ENCODE measurements around the gene CPT1A. TPM values are rescaled to one million over a fixed set of nuclear protein-coding genes. Genes with fewer than 3 reads are reported as not detected.

CPT1A gene
- total and polyA plus RNA-seq, 7 donors, result 8.6 to 29.2 (median 12.9) TPM

GRCh38 chr11:68817554-68817953 lies 24.2 kb downstream of the CPT1A start:
- WGBS, 3 donors, result 79 to 90% (median 83%) methylated on average over 3 to 4 of the region's 4 CpGs
- Histone ChIP-seq H3K27me3 (ENCODE audit: insufficient read depth in 3 of 3, low read length in 2 of 3) (no peaks in the 10 kb centered on the region), H3K4me1 (no peaks in the 10 kb centered on the region), H3K4me3 (no peak overlapping the region), H3K9me3 (no peaks in the 10 kb centered on the region), H3K27ac (no peak overlapping the region), H3K36me3 (ENCODE audit: insufficient read depth in 1 of 2, low read depth in 1 of 2) (peaks cover 2 to 20% of the 10 kb centered on the region in 2 donors)
- ATAC-seq, result no peak
- no peak for TF ChIP-seq CTCF (IDR thresholded peaks at IDR 0.05)
- DNase-seq, result no peak
- intact Hi-C loops (cut with DNase I), result no loop called here

- Histone ChIP-seq H3K36me3 (ENCODE audit: insufficient read depth in 1 of 2, low read depth in 1 of 2) (peaks cover 2 to 26% of the 10 kb centered on the region in 2 donors), H3K4me1 (no peaks in the 10 kb centered on the region), H3K9me3 (no peaks in the 10 kb centered on the region), H3K27me3 (ENCODE audit: insufficient read depth in 3 of 3, low read length in 2 of 3) (no peaks in the 10 kb centered on the region), H3K4me3 (no peak overlapping the region), H3K27ac (no peak overlapping the region)
- intact Hi-C loops (cut with DNase I), result no loop called here
- ATAC-seq (no peak), DNase-seq (no peak)
- no peak for TF ChIP-seq CTCF (IDR thresholded peaks at IDR 0.05)
- WGBS, 3 donors, result 64 to 81% (median 73%) methylated on average over 7 of the region's 7 CpGs
Observed at GRCh38 chr11:68816917-68817419, 24.7 kb downstream of the CPT1A start.

- TF ChIP-seq CTCF (IDR thresholded peaks at IDR 0.05), result no peak
- H3K27me3 ChIP-seq (ENCODE audit: insufficient read depth in 3 of 3, low read length in 2 of 3), result no peaks in the 10 kb centered on the region
- intact Hi-C loops (cut with DNase I), result no loop called here
- ATAC-seq (no peak), DNase-seq (no peak)
- H3K27ac ChIP-seq, result no peak overlapping the region
- no peaks in the 10 kb centered on the region for H3K9me3 ChIP-seq
- peaks cover 2 to 28% of the 10 kb centered on the region in 2 donors for H3K36me3 ChIP-seq (ENCODE audit: insufficient read depth in 1 of 2, low read depth in 1 of 2)
- WGBS, 3 donors, result 78 to 80% (median 79%) methylated on average over 22 of the region's 22 CpGs
- no peaks in the 10 kb centered on the region for H3K4me1 ChIP-seq
- no peak overlapping the region for H3K4me3 ChIP-seq
Observed at GRCh38 chr11:68816251-68816776, 25.4 kb downstream of the CPT1A start.

- no peak for DNase-seq
- Histone ChIP-seq H3K4me3 (no peak overlapping the region), H3K27me3 (ENCODE audit: insufficient read depth in 3 of 3, low read length in 2 of 3) (no peaks in the 10 kb centered on the region), H3K27ac (no peak overlapping the region), H3K4me1 (peaks cover 16% of the 10 kb centered on the region), H3K36me3 (ENCODE audit: insufficient read depth in 1 of 2, low read depth in 1 of 2) (peaks cover 2 to 28% of the 10 kb centered on the region in 2 donors), H3K9me3 (no peaks in the 10 kb centered on the region)
- no peak for TF ChIP-seq CTCF (IDR thresholded peaks at IDR 0.05)
- WGBS, 3 donors, result 90 to 93% (median 92%) methylated on average over 11 of the region's 11 CpGs
- no peak for ATAC-seq
- intact Hi-C loops (cut with DNase I), result no loop called here
Observed at GRCh38 chr11:68813773-68814172, 27.9 kb downstream of the CPT1A start.

- Histone ChIP-seq H3K4me1 (peaks cover 16% of the 10 kb centered on the region), H3K9me3 (no peaks in the 10 kb centered on the region), H3K36me3 (ENCODE audit: insufficient read depth in 1 of 2, low read depth in 1 of 2) (peaks cover 2 to 33% of the 10 kb centered on the region in 2 donors), H3K27me3 (ENCODE audit: insufficient read depth in 3 of 3, low read length in 2 of 3) (no peaks in the 10 kb centered on the region), H3K27ac (no peak overlapping the region), H3K4me3 (no peak overlapping the region)
- intact Hi-C loops (cut with DNase I), result no loop called here
- DNase-seq, result no peak
- ATAC-seq, result no peak
- TF ChIP-seq CTCF (IDR thresholded peaks at IDR 0.05), result no peak
- WGBS, 3 donors, result 73 to 78% (median 75%) methylated on average over 15 of the region's 15 CpGs
Observed at GRCh38 chr11:68812526-68812925, 29.2 kb downstream of the CPT1A start.
